Cardiac atrium fibroblast (primary cell): ENCODE data around the gene ANKFN1. TPM values are rescaled to one million over a fixed set of nuclear protein-coding genes. Genes with fewer than 3 reads are reported as not detected.

Experiments
- total RNA-seq: library from RNA; depleted of rRNA; stranded (reverse); fragments of >200 nt; gene quantifications from 2 replicates; pipeline ENCODE4 v1.2.3, GENCODE V29; 2015

The ANKFN1 gene
- total RNA-seq, result not detected in 2 replicates

GRCh38 chr17:56152874-56153602 is at the start of gene ANKFN1:
Gene ANKFN1, plus strand, starts transcription at chr17:56153475. Its CDS starts 59,193 bp downstream, at chr17:56212668.

